Measurements from ENCODE around the gene CENPN. TPM values are rescaled to one million over a fixed set of nuclear protein-coding genes. Genes with fewer than 3 reads are reported as not detected.

CENPN gene
- total RNA-seq, 1 donor from 2014 or later = 66.3 TPM

DNA sequence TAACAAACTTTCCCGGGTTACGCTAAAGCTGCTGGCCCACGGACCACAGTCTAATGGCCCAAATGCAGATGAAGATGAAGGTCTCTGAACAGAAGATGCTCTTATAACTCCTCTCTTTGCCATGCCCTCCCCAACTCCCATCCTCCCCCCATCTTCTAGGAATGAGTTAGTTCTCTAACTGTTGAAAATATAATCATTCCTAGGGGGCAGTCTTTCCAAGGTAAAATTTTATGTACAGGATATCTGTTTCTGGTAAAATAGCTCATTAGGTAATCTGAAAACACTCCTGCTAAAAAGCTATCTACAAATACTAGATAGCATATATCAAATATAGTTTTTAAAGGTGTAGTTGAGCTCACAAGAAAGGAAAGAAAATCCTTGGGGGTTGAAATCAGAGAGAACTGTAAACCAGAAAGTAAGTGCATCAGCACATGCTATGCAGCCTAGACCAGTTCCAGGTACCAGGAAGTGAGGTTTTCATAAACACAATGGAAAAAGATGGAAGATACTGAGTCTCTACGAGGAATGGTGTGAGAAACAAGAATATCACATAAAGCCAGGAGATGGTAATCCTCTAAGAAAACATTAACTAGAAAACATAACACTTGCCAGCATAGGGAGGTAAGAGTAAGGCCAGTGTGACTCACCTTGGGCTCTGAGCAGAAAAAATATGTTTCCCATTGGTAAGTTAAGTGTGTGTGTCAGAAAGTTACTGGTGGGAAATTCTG lies 38.5 kb upstream of the CENPN start:
- H3K27ac Mint-ChIP-seq (ENCODE audit: unreplicated experiment) = no peak overlapping the region
- no peak for DNase-seq (ENCODE audit: low read depth, low spot score)
- peaks cover 5% of the 10 kb centered on the region for H3K36me3 Mint-ChIP-seq (ENCODE audit: low read depth)
- TF ChIP-seq, protein P1, sequence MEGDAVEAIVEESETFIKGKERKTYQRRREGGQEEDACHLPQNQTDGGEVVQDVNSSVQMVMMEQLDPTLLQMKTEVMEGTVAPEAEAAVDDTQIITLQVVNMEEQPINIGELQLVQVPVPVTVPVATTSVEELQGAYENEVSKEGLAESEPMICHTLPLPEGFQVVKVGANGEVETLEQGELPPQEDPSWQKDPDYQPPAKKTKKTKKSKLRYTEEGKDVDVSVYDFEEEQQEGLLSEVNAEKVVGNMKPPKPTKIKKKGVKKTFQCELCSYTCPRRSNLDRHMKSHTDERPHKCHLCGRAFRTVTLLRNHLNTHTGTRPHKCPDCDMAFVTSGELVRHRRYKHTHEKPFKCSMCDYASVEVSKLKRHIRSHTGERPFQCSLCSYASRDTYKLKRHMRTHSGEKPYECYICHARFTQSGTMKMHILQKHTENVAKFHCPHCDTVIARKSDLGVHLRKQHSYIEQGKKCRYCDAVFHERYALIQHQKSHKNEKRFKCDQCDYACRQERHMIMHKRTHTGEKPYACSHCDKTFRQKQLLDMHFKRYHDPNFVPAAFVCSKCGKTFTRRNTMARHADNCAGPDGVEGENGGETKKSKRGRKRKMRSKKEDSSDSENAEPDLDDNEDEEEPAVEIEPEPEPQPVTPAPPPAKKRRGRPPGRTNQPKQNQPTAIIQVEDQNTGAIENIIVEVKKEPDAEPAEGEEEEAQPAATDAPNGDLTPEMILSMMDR (conservative IDR thresholded peaks at IDR 0.05) = no peak
- no peaks in the 10 kb centered on the region for H3K27me3 Mint-ChIP-seq (ENCODE audit: low read depth)
- no peaks in the 10 kb centered on the region for H3K9me3 Mint-ChIP-seq
- H3K4me1 Mint-ChIP-seq = no peaks in the 10 kb centered on the region
- H3K4me3 Mint-ChIP-seq = no peak overlapping the region

DNA sequence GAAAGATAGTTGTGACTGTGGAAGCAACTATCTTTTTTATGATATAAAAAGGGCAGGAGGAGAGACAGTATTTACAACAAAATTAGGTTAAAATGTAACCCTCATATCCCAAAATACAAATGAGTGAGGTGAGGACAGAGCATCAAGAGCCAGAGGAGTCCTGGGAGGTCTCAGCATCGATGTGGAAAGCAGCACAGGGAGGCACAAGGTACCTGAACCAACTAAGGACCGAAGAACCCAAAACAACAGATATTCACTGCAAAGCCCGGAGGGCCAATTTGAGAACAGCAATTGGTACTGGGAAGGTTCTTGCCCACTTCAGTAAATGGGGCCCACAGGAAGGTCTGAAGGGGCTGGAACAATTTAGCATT lies 37.9 kb upstream of the CENPN start:
- no peak overlapping the region for H3K4me3 Mint-ChIP-seq
- H3K27ac Mint-ChIP-seq (ENCODE audit: unreplicated experiment) = no peak overlapping the region
- H3K27me3 Mint-ChIP-seq (ENCODE audit: low read depth) = no peaks in the 10 kb centered on the region

DNA sequence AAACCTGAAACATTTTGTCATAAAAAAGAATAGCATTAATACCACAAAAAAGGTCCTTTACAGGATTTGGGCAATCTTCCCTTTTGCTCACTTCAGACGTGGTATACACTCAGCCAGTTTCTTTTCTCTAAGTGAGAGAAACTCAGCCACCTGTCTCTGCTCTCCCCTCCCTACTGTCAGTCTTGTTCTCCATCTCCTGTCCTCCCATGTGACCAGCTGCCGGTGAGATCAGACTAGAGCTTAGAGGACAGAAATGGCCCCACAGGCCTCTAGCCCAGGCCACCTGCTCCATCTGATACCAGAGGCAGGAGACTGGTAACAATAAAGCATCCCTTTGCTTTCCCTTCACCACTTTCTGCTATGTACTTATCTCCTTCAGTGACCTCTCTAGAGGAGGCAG lies 35.2 kb upstream of the CENPN start:
- Mint-ChIP-seq H3K27ac (ENCODE audit: unreplicated experiment) (no peak overlapping the region), H3K36me3 (ENCODE audit: low read depth) (peaks cover 6% of the 10 kb centered on the region)

More for the DNA sequence above, 37.9 kb upstream of the CENPN start:
- TF ChIP-seq, protein P1 (conservative IDR thresholded peaks at IDR 0.05) = no peak
- no peak for DNase-seq (ENCODE audit: low read depth, low spot score)
- Mint-ChIP-seq H3K4me1 (no peaks in the 10 kb centered on the region), H3K36me3 (ENCODE audit: low read depth) (peaks cover 3% of the 10 kb centered on the region), H3K9me3 (no peaks in the 10 kb centered on the region)

DNA sequence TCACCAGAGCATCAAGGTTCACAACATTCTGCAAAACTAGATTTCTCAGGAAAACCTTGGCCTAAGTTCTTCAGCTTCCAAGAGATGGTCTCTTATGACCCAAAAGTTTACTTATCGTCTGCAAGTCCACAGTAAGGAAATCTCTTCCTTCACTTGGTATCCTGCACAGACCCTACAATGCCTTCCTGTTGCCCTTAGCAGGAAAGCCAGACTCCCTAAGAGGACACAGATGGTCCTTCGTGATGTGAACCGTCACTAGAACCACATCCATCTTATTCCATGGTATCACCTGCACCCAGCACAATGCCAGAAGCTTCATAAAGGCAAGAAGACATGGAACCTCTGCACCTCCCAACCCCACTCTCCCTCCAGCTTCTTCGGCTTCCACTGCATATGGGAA lies 34.4 kb upstream of the CENPN start:
- no peak for DNase-seq (ENCODE audit: low read depth, low spot score)
- H3K27me3 Mint-ChIP-seq (ENCODE audit: low read depth) = no peaks in the 10 kb centered on the region
- no peak overlapping the region for H3K4me3 Mint-ChIP-seq
- no peaks in the 10 kb centered on the region for H3K9me3 Mint-ChIP-seq
- H3K27ac Mint-ChIP-seq (ENCODE audit: unreplicated experiment) = no peak overlapping the region
- H3K36me3 Mint-ChIP-seq (ENCODE audit: low read depth) = peaks cover 6% of the 10 kb centered on the region
- H3K4me1 Mint-ChIP-seq = no peaks in the 10 kb centered on the region
- TF ChIP-seq, protein P1 (conservative IDR thresholded peaks at IDR 0.05) = no peak

More for the DNA sequence above, 35.2 kb upstream of the CENPN start:
- H3K9me3 Mint-ChIP-seq = no peaks in the 10 kb centered on the region
- H3K4me3 Mint-ChIP-seq = no peak overlapping the region
- no peaks in the 10 kb centered on the region for H3K27me3 Mint-ChIP-seq (ENCODE audit: low read depth)
- TF ChIP-seq, protein P1 (conservative IDR thresholded peaks at IDR 0.05) = no peak
- DNase-seq (ENCODE audit: low read depth, low spot score) = no peak
- no peaks in the 10 kb centered on the region for H3K4me1 Mint-ChIP-seq

DNA sequence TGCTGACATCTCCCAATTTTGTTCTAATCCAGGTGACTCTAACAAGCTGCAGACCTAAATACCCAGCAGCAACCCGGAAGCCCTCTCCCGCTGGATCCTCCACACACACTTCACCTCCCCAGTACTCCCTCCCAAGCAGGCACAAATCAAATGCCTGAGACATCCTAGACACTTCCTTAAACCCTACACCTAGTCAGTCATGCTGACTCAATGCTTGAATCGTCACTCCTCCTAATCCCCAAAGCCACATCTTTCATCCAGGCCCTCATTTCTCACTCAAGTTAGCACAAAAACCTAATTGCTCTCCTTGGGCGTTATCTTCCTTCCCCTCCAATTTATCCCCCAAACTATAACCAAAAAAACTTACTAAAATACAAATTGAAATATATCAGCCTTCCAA lies 33.0 kb upstream of the CENPN start:
- no peak overlapping the region for H3K27ac Mint-ChIP-seq (ENCODE audit: unreplicated experiment)
- no peak overlapping the region for H3K4me3 Mint-ChIP-seq
- no peaks in the 10 kb centered on the region for H3K4me1 Mint-ChIP-seq
- TF ChIP-seq, protein P1 (conservative IDR thresholded peaks at IDR 0.05) = no peak
- peaks cover 9% of the 10 kb centered on the region for H3K36me3 Mint-ChIP-seq (ENCODE audit: low read depth)
- no peaks in the 10 kb centered on the region for H3K9me3 Mint-ChIP-seq
- no peaks in the 10 kb centered on the region for H3K27me3 Mint-ChIP-seq (ENCODE audit: low read depth)
- DNase-seq (ENCODE audit: low read depth, low spot score) = no peak
